ENCODE measurements around the gene SEMA3D. TPM values are rescaled to one million over a fixed set of nuclear protein-coding genes. Genes with fewer than 3 reads are reported as not detected.

The SEMA3D gene
- polyA plus RNA-seq, 2 of the 4 experiments (the other 2 are of a cell fraction) = 0.04 to 0.13 TPM

DNA sequence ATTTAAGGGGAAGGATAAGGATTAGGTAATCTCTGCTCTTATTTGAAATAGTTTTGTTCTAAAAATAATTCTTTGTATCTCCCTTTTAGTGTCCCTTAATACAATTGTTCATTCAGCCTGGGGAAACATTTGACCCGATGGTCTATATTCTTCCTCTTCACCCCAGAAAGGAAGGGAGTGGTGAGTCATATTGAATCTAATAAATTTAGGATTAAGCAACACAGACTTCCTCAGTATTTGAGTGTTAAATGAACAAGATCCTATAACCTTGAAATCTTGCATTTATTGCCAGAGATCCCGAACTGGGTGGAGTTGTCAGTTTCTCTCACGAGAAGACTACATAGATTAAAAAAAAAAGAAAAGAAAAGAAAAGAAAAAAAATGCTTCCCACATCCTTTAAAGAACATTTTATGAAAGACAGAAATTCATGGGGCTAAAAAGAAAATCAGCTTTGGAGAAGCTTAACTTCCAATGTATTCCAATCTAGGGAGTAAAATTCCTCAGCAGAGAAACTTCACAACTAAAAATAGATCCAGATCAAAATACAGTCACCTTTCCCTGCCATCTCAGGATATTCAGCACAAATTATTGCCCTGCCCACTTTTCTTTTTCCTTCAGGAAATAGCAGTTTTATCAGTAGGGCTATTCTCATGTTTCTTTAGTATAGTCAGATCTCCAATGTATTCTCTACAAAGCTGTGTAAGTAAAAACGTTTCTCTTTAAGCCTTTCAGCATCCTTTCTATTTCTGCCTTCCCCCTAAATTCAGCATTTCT lies 82.2 kb downstream of the SEMA3D start:
- POLR2A ChIA-PET = no interaction called here
- H3K4me1 ChIP-seq = no peaks in the 10 kb centered on the region
- TF ChIP-seq FOXS1 (CRISPR knock-in tag; IDR thresholded peaks at IDR 0.05) (no peak), MYC (IDR thresholded peaks at IDR 0.05; ENCODE audit: borderline replicate concordance, low read length) (no peak), ZSCAN20 (CRISPR knock-in tag; IDR thresholded peaks at IDR 0.05) (no peak), FOSB (CRISPR knock-in tag; IDR thresholded peaks at IDR 0.05) (no peak), HOXA7 (CRISPR knock-in tag; IDR thresholded peaks at IDR 0.05) (no peak), POLR2AphosphoS2 (conservative IDR thresholded peaks at IDR 0.05; ENCODE audit: low read length) (no peak), TP53 (CRISPR knock-in tag; IDR thresholded peaks at IDR 0.05) (no peak), ZFP36 (IDR thresholded peaks at IDR 0.05; ENCODE audit: borderline replicate concordance, partially characterized antibody) (no peak), TFCP2L1 (CRISPR knock-in tag; IDR thresholded peaks at IDR 0.05) (no peak), RAD21 (conservative IDR thresholded peaks at IDR 0.05 in 1 of 2, IDR thresholded peaks at IDR 0.05 in 1 of 2) (no peak), MAZ (IDR thresholded peaks at IDR 0.05; ENCODE audit: borderline replicate concordance, low read depth, low read length) (no peak), EHMT2 (IDR thresholded peaks at IDR 0.05; ENCODE audit: low read depth) (no peak), NFE2L2 (conservative IDR thresholded peaks at IDR 0.05; ENCODE audit: low read length) (no peak)
- TF ChIP-seq, protein P1, sequence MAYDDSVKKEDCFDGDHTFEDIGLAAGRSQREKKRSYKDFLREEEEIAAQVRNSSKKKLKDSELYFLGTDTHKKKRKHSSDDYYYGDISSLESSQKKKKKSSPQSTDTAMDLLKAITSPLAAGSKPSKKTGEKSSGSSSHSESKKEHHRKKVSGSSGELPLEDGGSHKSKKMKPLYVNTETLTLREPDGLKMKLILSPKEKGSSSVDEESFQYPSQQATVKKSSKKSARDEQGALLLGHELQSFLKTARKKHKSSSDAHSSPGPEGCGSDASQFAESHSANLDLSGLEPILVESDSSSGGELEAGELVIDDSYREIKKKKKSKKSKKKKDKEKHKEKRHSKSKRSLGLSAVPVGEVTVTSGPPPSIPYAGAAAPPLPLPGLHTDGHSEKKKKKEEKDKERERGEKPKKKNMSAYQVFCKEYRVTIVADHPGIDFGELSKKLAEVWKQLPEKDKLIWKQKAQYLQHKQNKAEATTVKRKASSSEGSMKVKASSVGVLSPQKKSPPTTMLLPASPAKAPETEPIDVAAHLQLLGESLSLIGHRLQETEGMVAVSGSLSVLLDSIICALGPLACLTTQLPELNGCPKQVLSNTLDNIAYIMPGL (CRISPR knock-in tag; IDR thresholded peaks at IDR 0.05; ENCODE audit: borderline replicate concordance) = no peak
- TF ChIP-seq, protein P2, sequence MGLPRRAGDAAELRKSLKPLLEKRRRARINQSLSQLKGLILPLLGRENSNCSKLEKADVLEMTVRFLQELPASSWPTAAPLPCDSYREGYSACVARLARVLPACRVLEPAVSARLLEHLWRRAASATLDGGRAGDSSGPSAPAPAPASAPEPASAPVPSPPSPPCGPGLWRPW (IDR thresholded peaks at IDR 0.05) = no peak
- TF ChIP-seq, protein P3, sequence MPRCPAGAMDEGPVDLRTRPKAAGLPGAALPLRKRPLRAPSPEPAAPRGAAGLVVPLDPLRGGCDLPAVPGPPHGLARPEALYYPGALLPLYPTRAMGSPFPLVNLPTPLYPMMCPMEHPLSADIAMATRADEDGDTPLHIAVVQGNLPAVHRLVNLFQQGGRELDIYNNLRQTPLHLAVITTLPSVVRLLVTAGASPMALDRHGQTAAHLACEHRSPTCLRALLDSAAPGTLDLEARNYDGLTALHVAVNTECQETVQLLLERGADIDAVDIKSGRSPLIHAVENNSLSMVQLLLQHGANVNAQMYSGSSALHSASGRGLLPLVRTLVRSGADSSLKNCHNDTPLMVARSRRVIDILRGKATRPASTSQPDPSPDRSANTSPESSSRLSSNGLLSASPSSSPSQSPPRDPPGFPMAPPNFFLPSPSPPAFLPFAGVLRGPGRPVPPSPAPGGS (IDR thresholded peaks at IDR 0.05) = no peak
- no peak overlapping the region for H3K27ac ChIP-seq
- DNase-seq (ENCODE audit: low read depth in 1 of 2, low spot score in 1 of 2) (no peak), ATAC-seq (no peak), FAIRE-seq (no peak)
- no peak overlapping the region for H3K4me2 ChIP-seq
- CTCF ChIA-PET = interaction anchor here (1.0 to 1.3 kb wide), 3 partner anchors 11 to 1168 kb away, joined by 3 read pairs; no protein-coding TSS in a partner anchor
- 6% methylated on average over 4 of the region's 4 CpGs for WGBS (ENCODE audit: missing lambda C conversion rate)
- H3K4me3 ChIP-seq = no peak overlapping the region
- H3K9me3 ChIP-seq = no peaks in the 10 kb centered on the region

DNA sequence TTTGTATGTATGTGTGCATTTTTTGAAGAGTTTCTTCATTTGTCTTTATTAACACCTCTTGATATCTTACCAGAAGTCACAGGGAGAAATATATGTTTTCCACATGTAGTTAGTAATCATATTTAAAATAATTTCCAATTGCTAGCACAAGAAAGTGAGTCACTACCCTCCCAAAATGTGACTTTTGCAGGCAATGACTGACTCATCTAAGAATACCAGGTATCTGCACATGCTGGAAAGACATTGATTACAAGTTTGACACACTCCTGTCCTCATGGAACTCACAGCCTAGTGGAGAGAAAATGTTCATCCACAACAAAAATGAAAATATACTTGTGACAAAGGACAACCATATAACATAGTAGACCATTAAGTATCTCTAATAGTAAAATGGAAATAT lies 82.9 kb downstream of the SEMA3D start:
- FAIRE-seq (no peak), DNase-seq (ENCODE audit: low read depth in 1 of 2, low spot score in 1 of 2) (no peak), ATAC-seq (no peak)
- H3K4me2 ChIP-seq = no peak overlapping the region
- ChIA-PET POLR2A (no interaction called here), CTCF (no interaction called here)
- H3K9me3 ChIP-seq = no peaks in the 10 kb centered on the region
- no peak overlapping the region for H3K27ac ChIP-seq
- no peaks in the 10 kb centered on the region for H3K4me1 ChIP-seq
- TF ChIP-seq BHLHE40 (IDR thresholded peaks at IDR 0.05; ENCODE audit: low read depth, low read length) (no peak), POLR2A (IDR thresholded peaks at IDR 0.05; ENCODE audit: low read length) (no peak), CHD2 (IDR thresholded peaks at IDR 0.05; ENCODE audit: low read length, partially characterized antibody) (no peak), MYC (IDR thresholded peaks at IDR 0.05; ENCODE audit: borderline replicate concordance, low read length) (no peak), MAZ (IDR thresholded peaks at IDR 0.05; ENCODE audit: borderline replicate concordance, low read depth, low read length) (no peak), ZC3H11A (IDR thresholded peaks at IDR 0.05) (no peak), CBX2 (IDR thresholded peaks at IDR 0.05; ENCODE audit: borderline replicate concordance, low read depth) (no peak), SMC3 (IDR thresholded peaks at IDR 0.05) (no peak), FOXS1 (CRISPR knock-in tag; IDR thresholded peaks at IDR 0.05) (no peak), FOSL2 (IDR thresholded peaks at IDR 0.05) (no peak), FOSL2 (CRISPR knock-in tag; IDR thresholded peaks at IDR 0.05) (no peak), ZFP36 (IDR thresholded peaks at IDR 0.05; ENCODE audit: borderline replicate concordance, partially characterized antibody) (no peak), NPAS2 (CRISPR knock-in tag; IDR thresholded peaks at IDR 0.05; ENCODE audit: borderline replicate concordance) (no peak), HEYL (CRISPR knock-in tag; IDR thresholded peaks at IDR 0.05) (no peak), RNF2 (IDR thresholded peaks at IDR 0.05; ENCODE audit: borderline replicate concordance, low read depth) (no peak), HOXA7 (CRISPR knock-in tag; IDR thresholded peaks at IDR 0.05) (no peak)
- TF ChIP-seq, protein P4, sequence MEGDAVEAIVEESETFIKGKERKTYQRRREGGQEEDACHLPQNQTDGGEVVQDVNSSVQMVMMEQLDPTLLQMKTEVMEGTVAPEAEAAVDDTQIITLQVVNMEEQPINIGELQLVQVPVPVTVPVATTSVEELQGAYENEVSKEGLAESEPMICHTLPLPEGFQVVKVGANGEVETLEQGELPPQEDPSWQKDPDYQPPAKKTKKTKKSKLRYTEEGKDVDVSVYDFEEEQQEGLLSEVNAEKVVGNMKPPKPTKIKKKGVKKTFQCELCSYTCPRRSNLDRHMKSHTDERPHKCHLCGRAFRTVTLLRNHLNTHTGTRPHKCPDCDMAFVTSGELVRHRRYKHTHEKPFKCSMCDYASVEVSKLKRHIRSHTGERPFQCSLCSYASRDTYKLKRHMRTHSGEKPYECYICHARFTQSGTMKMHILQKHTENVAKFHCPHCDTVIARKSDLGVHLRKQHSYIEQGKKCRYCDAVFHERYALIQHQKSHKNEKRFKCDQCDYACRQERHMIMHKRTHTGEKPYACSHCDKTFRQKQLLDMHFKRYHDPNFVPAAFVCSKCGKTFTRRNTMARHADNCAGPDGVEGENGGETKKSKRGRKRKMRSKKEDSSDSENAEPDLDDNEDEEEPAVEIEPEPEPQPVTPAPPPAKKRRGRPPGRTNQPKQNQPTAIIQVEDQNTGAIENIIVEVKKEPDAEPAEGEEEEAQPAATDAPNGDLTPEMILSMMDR (IDR thresholded peaks at IDR 0.05) = no peak
- H3K4me3 ChIP-seq = no peak overlapping the region
